Omental fat pad (tissue), 4 donors: ENCODE measurements around the gene ZNF613. TPM values are rescaled to one million over a fixed set of nuclear protein-coding genes. Genes with fewer than 3 reads are reported as not detected.
A peak's percentile ranks its signal among the peaks of the same experiment; 100 is the strongest.

Source experiments
- ATAC-seq: fragments of 150-250 bp; one replicate; pipeline ENCODE4 v1.9.1; 2016; ENCODE audit warnings: mild to moderate bottlenecking, moderate library complexity; ENCODE audit not compliant: low FRiP score
- DNase-seq: peaks from one replicate; pipeline ENCODE4 v3.0.0-alpha.2; 2019; ENCODE audit warnings: low spot score
- CTCF ChIP-seq, 3 donors: fragments of 450-650 bp; IDR thresholded peaks; one replicate each; pipeline ENCODE4 v1.5.1; 2016 to 2017; ENCODE audit warnings: antibody characterized with exemption in 3 of 3, mild to moderate bottlenecking in 3 of 3, moderate library complexity in 2 of 3
- total RNA-seq, 4 donors: library from RNA; depleted of rRNA; stranded (reverse); fragments of >200 nt; gene quantifications; one replicate each; pipeline ENCODE4 v1.1.0, GENCODE V29; 2016

The ZNF613 gene
- 1 to 10 TPM; 2.7 to 9.0 (median 6.1) TPM for total RNA-seq

- TF ChIP-seq CTCF (IDR thresholded peaks at IDR 0.05) = no peak
- peak; percentile 96 for ATAC-seq
- peak; percentile 51 for DNase-seq
Measured at GRCh38 chr19:51926784-51927741, at the start of gene ZNF613. Gene ZNF613 (plus strand): TSS chr19:51927472. CDS start chr19:51936221, 8,749 bp downstream.

- no peak for DNase-seq
- no peak for TF ChIP-seq CTCF (IDR thresholded peaks at IDR 0.05)
- no peak for ATAC-seq
Measured at GRCh38 chr19:51882518-51882917, 44.8 kb upstream of the ZNF613 start.

GRCh38 chr19:51884713-51885112, 42.6 kb upstream of the ZNF613 start:
- TF ChIP-seq CTCF (IDR thresholded peaks at IDR 0.05) = no peak
- no peak for DNase-seq
- no peak for ATAC-seq

GRCh38 chr19:51887522-51888498, 39.5 kb upstream of the ZNF613 start, which contains the start of gene ZNF577:
Gene ZNF577 (minus strand): TSS chr19:51887951. CDS start chr19:51880382, 7,569 bp downstream.
- DNase-seq (peak; percentile 72), ATAC-seq (peak; percentile 85)
- TF ChIP-seq CTCF (IDR thresholded peaks at IDR 0.05) = no peak

GRCh38 chr19:51889934-51890333, 37.3 kb upstream of the ZNF613 start:
- DNase-seq (no peak), ATAC-seq (no peak)
- no peak for TF ChIP-seq CTCF (IDR thresholded peaks at IDR 0.05)

GRCh38 chr19:51891193-51891747, 36.0 kb upstream of the ZNF613 start:
- ATAC-seq (no peak), DNase-seq (no peak)
- TF ChIP-seq CTCF (IDR thresholded peaks at IDR 0.05) = no peak
